Measurements from ENCODE around the gene SKP2. TPM values are rescaled to one million over a fixed set of nuclear protein-coding genes. Genes with fewer than 3 reads are reported as not detected.

SKP2 gene
- 33.8 and 45.8 TPM in 2 replicates for total RNA-seq

DNA sequence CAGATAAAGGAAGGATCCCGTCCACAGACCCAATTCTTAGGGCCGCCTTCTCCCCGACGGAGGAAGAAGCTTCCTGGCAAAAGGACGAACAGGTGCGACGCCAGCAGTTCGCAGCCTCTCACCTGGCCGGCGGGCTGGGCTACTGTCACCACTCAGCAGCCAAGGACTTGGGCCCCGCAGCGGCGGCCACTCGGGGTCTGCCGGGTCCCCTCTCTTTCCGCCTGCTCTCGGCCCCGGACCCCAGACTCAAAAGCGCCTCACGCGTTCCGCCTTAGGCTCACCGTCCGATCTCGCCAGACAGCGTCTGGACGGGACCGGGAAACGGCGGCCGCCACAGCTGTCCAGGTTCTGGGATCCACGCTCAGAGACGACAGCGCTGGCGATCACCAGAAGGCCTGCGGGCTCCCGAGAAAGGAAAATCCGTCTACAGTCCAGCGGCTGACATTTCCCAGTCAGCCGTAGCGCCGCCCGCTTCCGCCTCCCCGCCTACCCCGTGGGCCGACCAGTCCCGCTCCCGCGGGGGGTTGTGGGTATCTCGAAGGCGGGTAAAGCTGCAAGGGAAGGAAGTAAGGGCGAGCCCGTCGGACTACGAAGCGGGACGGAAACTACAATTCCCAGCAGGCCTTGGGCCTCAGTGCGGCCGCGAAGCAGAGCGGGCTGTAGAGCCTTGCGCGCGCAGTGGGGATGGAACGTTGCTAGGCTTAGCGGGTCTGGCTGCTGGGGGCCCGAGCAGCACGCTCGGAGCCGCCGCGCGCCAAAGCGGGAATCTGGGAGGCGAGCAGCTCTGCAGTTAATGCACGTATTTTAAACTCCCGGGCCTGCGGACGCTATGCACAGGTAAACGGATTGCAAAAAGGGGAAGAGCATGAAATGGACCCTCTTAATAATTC lies at the start of gene SKP2, which contains the start of gene LMBRD2:
SKP2 (plus strand) TSS at position 678 of the 890 bp plus-strand sequence; CDS start at position 830, 152 bp downstream.
LMBRD2 (minus strand) TSS at position 454 of the 890 bp plus-strand sequence. CDS start 8,538 bp downstream, outside the sequence.

Other genes starting within 250 kb of the SKP2 start
- not detected in 2 replicates for gene CAPSL, start 213.5 kb upstream of the SKP2 start, total RNA-seq
- gene UGT3A1, start 160.7 kb upstream of the SKP2 start, total RNA-seq: not detected in 2 replicates
- gene UGT3A2, start 85.2 kb upstream of the SKP2 start, total RNA-seq: not detected in 2 replicates
- gene LMBRD2, start 224 bp upstream of the SKP2 start, total RNA-seq: 15.1 and 27.6 TPM in 2 replicates
- gene NADK2, start 89.8 kb downstream of the SKP2 start, total RNA-seq: 29.3 and 48.8 TPM in 2 replicates
- gene RANBP3L, start 149.8 kb downstream of the SKP2 start, total RNA-seq: not detected in 2 replicates

All from regular cardiac myocyte (primary cell).